Measurements from ENCODE around the gene CRIM1.

CRIM1 gene

GRCh38 chr2:36473230-36473629 is 117.7 kb downstream of the CRIM1 start:
- Mint-ChIP-seq H3K27ac (no peak overlapping the region), H3K4me3 (no peak overlapping the region), H3K27me3 (no peaks in the 10 kb centered on the region), H3K4me1 (ENCODE audit: low read depth) (no peaks in the 10 kb centered on the region), H3K9me3 (peaks cover 17% of the 10 kb centered on the region), H3K36me3 (ENCODE audit: low read depth) (peaks cover 49% of the 10 kb centered on the region)

- H3K36me3 Mint-ChIP-seq (ENCODE audit: low read depth) = peaks cover 77% of the 10 kb centered on the region
- peaks cover 17% of the 10 kb centered on the region for H3K9me3 Mint-ChIP-seq
- H3K27ac Mint-ChIP-seq = no peak overlapping the region
- H3K4me3 Mint-ChIP-seq = no peak overlapping the region
- H3K27me3 Mint-ChIP-seq = no peaks in the 10 kb centered on the region
- H3K4me1 Mint-ChIP-seq (ENCODE audit: low read depth) = no peaks in the 10 kb centered on the region
These were observed 120.8 kb downstream of the CRIM1 start for GRCh38 chr2:36476411-36476810.

GRCh38 chr2:36477315-36477714 is 121.7 kb downstream of the CRIM1 start:
- peaks cover 16% of the 10 kb centered on the region for H3K9me3 Mint-ChIP-seq
- no peak overlapping the region for H3K4me3 Mint-ChIP-seq
- H3K36me3 Mint-ChIP-seq (ENCODE audit: low read depth) = peaks cover 84% of the 10 kb centered on the region
- H3K4me1 Mint-ChIP-seq (ENCODE audit: low read depth) = no peaks in the 10 kb centered on the region
- H3K27ac Mint-ChIP-seq = no peak overlapping the region
- H3K27me3 Mint-ChIP-seq = no peaks in the 10 kb centered on the region

GRCh38 chr2:36477746-36478145 is 122.2 kb downstream of the CRIM1 start:
- Mint-ChIP-seq H3K27ac (no peak overlapping the region), H3K27me3 (no peaks in the 10 kb centered on the region), H3K4me3 (no peak overlapping the region), H3K4me1 (ENCODE audit: low read depth) (no peaks in the 10 kb centered on the region), H3K36me3 (ENCODE audit: low read depth) (peaks cover 81% of the 10 kb centered on the region), H3K9me3 (peaks cover 13% of the 10 kb centered on the region)

- Mint-ChIP-seq H3K27me3 (no peaks in the 10 kb centered on the region), H3K4me1 (ENCODE audit: low read depth) (no peaks in the 10 kb centered on the region), H3K36me3 (ENCODE audit: low read depth) (peaks cover 80% of the 10 kb centered on the region), H3K4me3 (no peak overlapping the region), H3K27ac (no peak overlapping the region), H3K9me3 (peaks cover 13% of the 10 kb centered on the region)
These were observed 122.8 kb downstream of the CRIM1 start for GRCh38 chr2:36478332-36478738.

GRCh38 chr2:36478999-36479398 is 123.4 kb downstream of the CRIM1 start:
- H3K9me3 Mint-ChIP-seq = peaks cover 13% of the 10 kb centered on the region
- no peaks in the 10 kb centered on the region for H3K4me1 Mint-ChIP-seq (ENCODE audit: low read depth)
- H3K27ac Mint-ChIP-seq = no peak overlapping the region
- H3K36me3 Mint-ChIP-seq (ENCODE audit: low read depth) = peaks cover 82% of the 10 kb centered on the region
- no peak overlapping the region for H3K4me3 Mint-ChIP-seq
- H3K27me3 Mint-ChIP-seq = no peaks in the 10 kb centered on the region

- H3K27ac Mint-ChIP-seq = no peak overlapping the region
- peaks cover 13% of the 10 kb centered on the region for H3K9me3 Mint-ChIP-seq
- no peak overlapping the region for H3K4me3 Mint-ChIP-seq
- H3K36me3 Mint-ChIP-seq (ENCODE audit: low read depth) = peaks cover 82% of the 10 kb centered on the region
- H3K27me3 Mint-ChIP-seq = no peaks in the 10 kb centered on the region
- no peaks in the 10 kb centered on the region for H3K4me1 Mint-ChIP-seq (ENCODE audit: low read depth)
These were observed 123.8 kb downstream of the CRIM1 start for GRCh38 chr2:36479406-36479805.

- Mint-ChIP-seq H3K36me3 (ENCODE audit: low read depth) (peaks cover 86% of the 10 kb centered on the region), H3K9me3 (peaks cover 13% of the 10 kb centered on the region), H3K27ac (no peak overlapping the region), H3K4me3 (no peak overlapping the region), H3K4me1 (ENCODE audit: low read depth) (no peaks in the 10 kb centered on the region), H3K27me3 (no peaks in the 10 kb centered on the region)
These were observed 124.5 kb downstream of the CRIM1 start for GRCh38 chr2:36480028-36480427.

- no peak overlapping the region for H3K27ac Mint-ChIP-seq
- no peak overlapping the region for H3K4me3 Mint-ChIP-seq
- no peaks in the 10 kb centered on the region for H3K27me3 Mint-ChIP-seq
- peaks cover 82% of the 10 kb centered on the region for H3K36me3 Mint-ChIP-seq (ENCODE audit: low read depth)
- peaks cover 9% of the 10 kb centered on the region for H3K9me3 Mint-ChIP-seq
- no peaks in the 10 kb centered on the region for H3K4me1 Mint-ChIP-seq (ENCODE audit: low read depth)
These were observed 125.1 kb downstream of the CRIM1 start for GRCh38 chr2:36480636-36481035.

- H3K4me3 Mint-ChIP-seq = no peak overlapping the region
- H3K27me3 Mint-ChIP-seq = no peaks in the 10 kb centered on the region
- peaks cover 71% of the 10 kb centered on the region for H3K36me3 Mint-ChIP-seq (ENCODE audit: low read depth)
- no peaks in the 10 kb centered on the region for H3K9me3 Mint-ChIP-seq
- no peaks in the 10 kb centered on the region for H3K4me1 Mint-ChIP-seq (ENCODE audit: low read depth)
- H3K27ac Mint-ChIP-seq = no peak overlapping the region
These were observed 126.1 kb downstream of the CRIM1 start for GRCh38 chr2:36481709-36482108.

- Mint-ChIP-seq H3K27me3 (no peaks in the 10 kb centered on the region), H3K27ac (no peak overlapping the region), H3K4me3 (no peak overlapping the region), H3K9me3 (no peaks in the 10 kb centered on the region), H3K36me3 (ENCODE audit: low read depth) (peaks cover 61% of the 10 kb centered on the region), H3K4me1 (ENCODE audit: low read depth) (no peaks in the 10 kb centered on the region)
These were observed 127.1 kb downstream of the CRIM1 start for GRCh38 chr2:36482576-36483214.

GRCh38 chr2:36483290-36483689 is 127.7 kb downstream of the CRIM1 start:
- Mint-ChIP-seq H3K4me1 (ENCODE audit: low read depth) (no peaks in the 10 kb centered on the region), H3K4me3 (no peak overlapping the region)

GRCh38 chr2:36484454-36484853 is 128.9 kb downstream of the CRIM1 start:
- Mint-ChIP-seq H3K4me3 (no peak overlapping the region), H3K4me1 (ENCODE audit: low read depth) (no peaks in the 10 kb centered on the region), H3K9me3 (no peaks in the 10 kb centered on the region), H3K27ac (no peak overlapping the region), H3K27me3 (no peaks in the 10 kb centered on the region), H3K36me3 (ENCODE audit: low read depth) (peaks cover 43% of the 10 kb centered on the region)

More at GRCh38 chr2:36483290-36483689, 127.7 kb downstream of the CRIM1 start:
- H3K27me3 Mint-ChIP-seq = no peaks in the 10 kb centered on the region
- no peaks in the 10 kb centered on the region for H3K9me3 Mint-ChIP-seq
- no peak overlapping the region for H3K27ac Mint-ChIP-seq
- H3K36me3 Mint-ChIP-seq (ENCODE audit: low read depth) = peaks cover 55% of the 10 kb centered on the region

- no peak overlapping the region for H3K27ac Mint-ChIP-seq
- H3K27me3 Mint-ChIP-seq = no peaks in the 10 kb centered on the region
These were observed 129.9 kb downstream of the CRIM1 start for GRCh38 chr2:36485521-36485920.

GRCh38 chr2:36486521-36487044 is 131.0 kb downstream of the CRIM1 start:
- Mint-ChIP-seq H3K36me3 (ENCODE audit: low read depth) (peaks cover 24% of the 10 kb centered on the region), H3K27ac (no peak overlapping the region), H3K4me3 (no peak overlapping the region), H3K4me1 (ENCODE audit: low read depth) (no peaks in the 10 kb centered on the region), H3K27me3 (no peaks in the 10 kb centered on the region), H3K9me3 (no peaks in the 10 kb centered on the region)

More at GRCh38 chr2:36485521-36485920, 129.9 kb downstream of the CRIM1 start:
- Mint-ChIP-seq H3K36me3 (ENCODE audit: low read depth) (peaks cover 35% of the 10 kb centered on the region), H3K4me3 (no peak overlapping the region), H3K4me1 (ENCODE audit: low read depth) (no peaks in the 10 kb centered on the region), H3K9me3 (no peaks in the 10 kb centered on the region)

- Mint-ChIP-seq H3K4me3 (no peak overlapping the region), H3K27me3 (no peaks in the 10 kb centered on the region), H3K9me3 (no peaks in the 10 kb centered on the region), H3K36me3 (ENCODE audit: low read depth) (peaks cover 15% of the 10 kb centered on the region), H3K4me1 (ENCODE audit: low read depth) (peaks cover 6% of the 10 kb centered on the region), H3K27ac (no peak overlapping the region)
These were observed 132.4 kb downstream of the CRIM1 start for GRCh38 chr2:36487947-36488346.

Data from stimulated activated naive CD8-positive, alpha-beta T cell treated with anti-CD3 and anti-CD28 coated beads, Interleukin-15, Interleukin-2, amounts not matched to agents 100 ng/mL and 50 ng/mL, for 24 hours (primary cell).